SK-N-SH (cell line): ENCODE results near the gene MN1. TPM values are rescaled to one million over a fixed set of nuclear protein-coding genes. Genes with fewer than 3 reads are reported as not detected.

Experiments
- CTCF ChIA-PET: fragments of 300-600, 350-600 bp; formaldehyde crosslinking; extraction: SDS; loops from one replicate; lab custom pipeline; 2021; lab: Yijun Ruan, JAX
- POLR2A ChIA-PET: fragments of 350-600 bp; sonication (Branson Sonifier 250); formaldehyde crosslinking; extraction: SDS; loops from one replicate; lab custom pipeline; 2020; ENCODE audit warnings: antibody characterized with exemption, inconsistent platforms; lab: Yijun Ruan, JAX
- DNase-seq: peaks from one replicate; pipeline ENCODE4 v3.0.0; 2012
- H2AFZ ChIP-seq: fragments of 200-600 bp; sonication (generic); 2 replicates; pipeline ENCODE4 v1.8.1; 2016; ENCODE audit warnings: antibody characterized with exemption, mild to moderate bottlenecking, low read depth
- H3F3A ChIP-seq: fragments of 200-600 bp; sonication (generic); replicated peaks from 2 replicates; pipeline ENCODE3; 2016; ENCODE audit warnings: antibody characterized with exemption, mild to moderate bottlenecking; ENCODE audit not compliant: insufficient read depth
- H3K27ac ChIP-seq, 2 experiments: fragments of 200-500 bp in 1 of 2; fragments of 200-600 bp in 1 of 2; sonication (Bioruptor generic) in 1 of 2; sonication (generic), shearing (Covaris generic) in 1 of 2; 2 replicates each; pipeline versions ENCODE4 v1.5.1 to v1.6.1; 2014 to 2016; ENCODE audit warnings: low read depth in 2 of 2, inconsistent platforms in 1 of 2, low read length in 1 of 2, mild to moderate bottlenecking in 1 of 2, mixed read lengths in 1 of 2
- H3K27me3 ChIP-seq: fragments of 200-600 bp; sonication (generic), shearing (Covaris generic); 2 replicates; pipeline ENCODE4 v1.6.1; 2016; ENCODE audit warnings: mixed run types; ENCODE audit not compliant: insufficient read depth
- H3K36me3 ChIP-seq, 2 experiments: fragments of 200-500 bp in 1 of 2; fragments of 200-600 bp in 1 of 2; sonication (Bioruptor generic) in 1 of 2; sonication (generic) in 1 of 2; replicated peaks in 1 of 2; 2 replicates each; pipeline versions ENCODE3 to v1.5.1; 2014 to 2016; ENCODE audit warnings: low read length in 1 of 2, mild to moderate bottlenecking in 1 of 2; ENCODE audit not compliant: insufficient read depth in 2 of 2, control insufficient read depth in 1 of 2
- H3K4me1 ChIP-seq, 2 experiments: fragments of 200-500 bp in 1 of 2; fragments of 200-600 bp in 1 of 2; sonication (Bioruptor generic) in 1 of 2; sonication (generic), shearing (Covaris generic) in 1 of 2; 2 replicates each; pipeline versions ENCODE4 v1.5.1 to v1.6.1; 2014 to 2016; ENCODE audit warnings: low read depth in 1 of 2, low read length in 1 of 2, mixed run types in 1 of 2; ENCODE audit not compliant: insufficient read depth in 2 of 2, control insufficient read depth in 1 of 2
- H3K4me2 ChIP-seq: fragments of 200-600 bp; sonication (generic), shearing (Covaris generic); 2 replicates; pipeline ENCODE4 v1.6.1; 2017; ENCODE audit warnings: mixed run types
- H3K4me3 ChIP-seq, 2 experiments: fragments of 200-500 bp in 1 of 2; fragments of 200-600 bp in 1 of 2; sonication (Bioruptor generic) in 1 of 2; sonication (generic), shearing (Covaris generic) in 1 of 2; 2 replicates each; pipeline versions ENCODE4 v1.5.1 to v1.8.1; 2014 to 2016; ENCODE audit warnings: low read depth in 2 of 2, inconsistent platforms in 1 of 2, low read length in 1 of 2, mild to moderate bottlenecking in 1 of 2, mixed read lengths in 1 of 2, moderate library complexity in 1 of 2
- H3K79me2 ChIP-seq: fragments of 200-600 bp; sonication (generic); 2 replicates; pipeline ENCODE4 v1.8.1; 2017; ENCODE audit warnings: mild to moderate bottlenecking; ENCODE audit not compliant: insufficient read depth
- H3K9ac ChIP-seq: fragments of 200-600 bp; sonication (generic); 2 replicates; pipeline ENCODE4 v1.6.1; 2017; ENCODE audit warnings: mixed run types
- H3K9me2 ChIP-seq: fragments of 200-600 bp; sonication (generic); 2 replicates; pipeline ENCODE4 v1.6.1; 2017; ENCODE audit warnings: mixed run types
- H3K9me3 ChIP-seq: fragments of 200-600 bp; sonication (generic); 2 replicates; pipeline ENCODE4 v1.6.1; 2017; ENCODE audit warnings: mixed run types, mild to moderate bottlenecking, moderate library complexity
- H4K20me1 ChIP-seq: fragments of 200-600 bp; sonication (generic); 2 replicates; pipeline ENCODE4 v1.6.1; 2017; ENCODE audit warnings: mild to moderate bottlenecking, mixed run types; ENCODE audit not compliant: insufficient read depth
- EZH2phosphoT487 ChIP-seq: fragments of 200-600 bp; sonication (generic); IDR thresholded peaks from 2 replicates; pipeline ENCODE4 v1.6.1; 2017; ENCODE audit warnings: low read depth, mixed run types, mild to moderate bottlenecking, antibody characterized with exemption, moderate library complexity, borderline replicate concordance
- JUND ChIP-seq: IDR thresholded peaks from 2 replicates; pipeline ENCODE4 v1.4.0; 2012
- MXI1 ChIP-seq: IDR thresholded peaks from 2 replicates; pipeline ENCODE4 v1.6.1; 2012; ENCODE audit warnings: mild to moderate bottlenecking, low read depth, low read length, improper control_type of control experiment
- NFIC ChIP-seq: IDR thresholded peaks from 2 replicates; pipeline ENCODE4 v1.4.0; 2012; ENCODE audit warnings: borderline replicate concordance
- NRF1 ChIP-seq: IDR thresholded peaks from 2 replicates; pipeline ENCODE4 v1.6.1; 2012; ENCODE audit warnings: low read depth, mild to moderate bottlenecking, low read length
- POLR2AphosphoS5 ChIP-seq: IDR thresholded peaks from 2 replicates; pipeline ENCODE4 v1.6.1; 2012; ENCODE audit warnings: low read depth, low read length
- RAD21 ChIP-seq: IDR thresholded peaks from 2 replicates; pipeline ENCODE4 v1.6.1; 2012; ENCODE audit warnings: mild to moderate bottlenecking, low read length
- RCOR1 ChIP-seq: fragments of 150-350 bp; IDR thresholded peaks from 2 replicates; pipeline ENCODE4 v1.6.1; 2017; ENCODE audit warnings: antibody characterized with exemption, low read length
- RFX5 ChIP-seq: IDR thresholded peaks from 2 replicates; pipeline ENCODE4 v1.6.1; 2012; ENCODE audit warnings: mild to moderate bottlenecking, improper control_type of control experiment, low read length
- TCF12 ChIP-seq: IDR thresholded peaks from 2 replicates; pipeline ENCODE4 v1.4.0; 2012
- TEAD4 ChIP-seq: IDR thresholded peaks from 2 replicates; pipeline ENCODE4 v1.4.0; 2012; ENCODE audit warnings: mild to moderate bottlenecking, borderline replicate concordance; ENCODE audit not compliant: insufficient read depth
- WGBS: methylation state at CpG from one replicate; pipeline ENCODE4 v1.1.6; 2017; ENCODE audit warnings: low lambda C conversion rate; 5-methylcytosine and 5-hydroxymethylcytosine counted together
- polyA plus RNA-seq, 3 experiments: library from polyadenylated mRNA; depleted of rRNA; stranded (reverse); fragments of >200 nt; gene quantifications; 2 replicates each; pipeline ENCODE4 v1.2.3, GENCODE V29; 2012
- TF ChIP-seq, protein P1 (sequence below): IDR thresholded peaks from 2 replicates; pipeline ENCODE4 v1.4.0; 2012; ENCODE audit warnings: low read depth
- TF ChIP-seq, protein P2 (sequence below): fragments of 200-600 bp; sonication (generic); IDR thresholded peaks from 2 replicates; pipeline ENCODE4 v1.6.1; 2017; ENCODE audit warnings: antibody characterized with exemption, mild to moderate bottlenecking, moderate library complexity

The MN1 gene
- polyA plus RNA-seq, 1 of the 3 experiments (the other 2 are of a cell fraction) = 0.20 TPM

DNA sequence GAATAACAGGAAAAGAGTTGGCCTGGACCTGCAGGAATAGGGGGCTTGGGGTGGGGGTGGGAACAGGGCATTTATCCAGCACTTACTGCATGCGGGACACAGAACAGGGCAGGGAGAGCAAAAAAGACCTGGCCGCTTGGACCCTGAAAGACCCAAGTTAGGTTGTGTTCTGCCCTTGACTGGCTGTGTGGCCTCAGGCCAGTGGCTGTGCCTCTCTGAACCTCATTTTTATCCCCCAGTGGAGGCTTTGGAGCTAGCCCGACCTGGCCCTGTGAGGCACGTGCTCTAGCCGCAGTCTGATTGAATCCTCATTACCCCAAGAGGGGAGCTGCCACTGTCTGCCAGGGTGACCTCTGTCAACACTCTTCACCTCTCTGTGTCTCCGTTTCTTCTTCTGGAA is 68.7 kb downstream of the MN1 start:
- POLR2A ChIA-PET = no interaction called here

DNA sequence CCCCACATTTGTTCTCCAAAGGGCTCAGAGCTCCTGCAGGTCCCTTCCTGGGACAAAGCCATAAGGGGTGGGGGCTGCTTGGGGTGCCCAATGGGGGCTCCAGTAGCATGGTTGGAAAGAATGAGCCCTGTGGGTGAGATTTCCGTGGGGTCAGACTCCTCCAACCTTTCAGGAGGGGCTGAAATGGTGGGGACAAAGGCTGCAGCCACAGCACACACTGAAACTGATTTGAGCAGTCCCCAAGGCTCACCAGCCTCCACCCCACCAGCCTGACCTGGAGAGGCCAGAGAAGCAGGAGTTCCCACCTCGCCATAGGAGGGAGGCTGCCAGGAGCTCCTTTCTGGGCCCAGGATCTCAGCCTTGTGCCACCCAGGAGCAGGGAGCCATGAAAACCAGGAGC is 69.2 kb downstream of the MN1 start:
- DNase-seq = no peak
- H3K4me3 ChIP-seq = no peak overlapping the region
- peaks cover 10% of the 10 kb centered on the region; the same call in 1 of the 2 replicates for H3K27me3 ChIP-seq
- H3K9ac ChIP-seq = no peak overlapping the region
- no peaks in the 10 kb centered on the region for H3F3A ChIP-seq
- ChIA-PET CTCF (no interaction called here), POLR2A (no interaction called here)
- H3K9me2 ChIP-seq = no peaks in the 10 kb centered on the region
- WGBS = 71% methylated on average over 2 of the region's 2 CpGs
- no peak overlapping the region for H3K4me2 ChIP-seq
- H3K9me3 ChIP-seq = no peaks in the 10 kb centered on the region
- no peak overlapping the region for H3K27ac ChIP-seq
- no peaks in the 10 kb centered on the region for H3K36me3 ChIP-seq
- no peaks in the 10 kb centered on the region for H4K20me1 ChIP-seq
- H2AFZ ChIP-seq = no peak overlapping the region
- TF ChIP-seq JUND (no peak), TEAD4 (no peak), POLR2AphosphoS5 (no peak), TCF12 (no peak)
- TF ChIP-seq, all 33 proteins: peak for 0
- Histone ChIP-seq H3K4me1 (0 out of 4 replicates have a peak, but pooled peaks cover 0 to 1% of the 10 kb centered on the region in 2 experiments), H3K79me2 (no peaks in the 10 kb centered on the region)

More for the DNA sequence above, 68.7 kb downstream of the MN1 start:
- H4K20me1 ChIP-seq = no peaks in the 10 kb centered on the region
- WGBS = 87% methylated on average over 3 of the region's 6 CpGs
- no peaks in the 10 kb centered on the region for H3K79me2 ChIP-seq
- H2AFZ ChIP-seq = no peak overlapping the region
- no peaks in the 10 kb centered on the region for H3K9me2 ChIP-seq
- no peaks in the 10 kb centered on the region for H3K9me3 ChIP-seq
- CTCF ChIA-PET = no interaction called here
- no peak overlapping the region for H3K4me3 ChIP-seq
- TF ChIP-seq TEAD4 (no peak), RFX5 (no peak), NFIC (no peak), EZH2phosphoT487 (no peak), MXI1 (no peak), NRF1 (no peak)
- TF ChIP-seq, protein P1, sequence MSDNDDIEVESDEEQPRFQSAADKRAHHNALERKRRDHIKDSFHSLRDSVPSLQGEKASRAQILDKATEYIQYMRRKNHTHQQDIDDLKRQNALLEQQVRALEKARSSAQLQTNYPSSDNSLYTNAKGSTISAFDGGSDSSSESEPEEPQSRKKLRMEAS = no peak
- H3K27me3 ChIP-seq = peaks cover 10% of the 10 kb centered on the region; the same call in 1 of the 2 replicates
- H3K27ac ChIP-seq = no peak overlapping the region
- no peaks in the 10 kb centered on the region for H3K36me3 ChIP-seq
- no peak overlapping the region for H3K9ac ChIP-seq
- DNase-seq = no peak
- no peaks in the 10 kb centered on the region for H3F3A ChIP-seq
- no peaks in the 10 kb centered on the region for H3K4me1 ChIP-seq
- H3K4me2 ChIP-seq = no peak overlapping the region

DNA sequence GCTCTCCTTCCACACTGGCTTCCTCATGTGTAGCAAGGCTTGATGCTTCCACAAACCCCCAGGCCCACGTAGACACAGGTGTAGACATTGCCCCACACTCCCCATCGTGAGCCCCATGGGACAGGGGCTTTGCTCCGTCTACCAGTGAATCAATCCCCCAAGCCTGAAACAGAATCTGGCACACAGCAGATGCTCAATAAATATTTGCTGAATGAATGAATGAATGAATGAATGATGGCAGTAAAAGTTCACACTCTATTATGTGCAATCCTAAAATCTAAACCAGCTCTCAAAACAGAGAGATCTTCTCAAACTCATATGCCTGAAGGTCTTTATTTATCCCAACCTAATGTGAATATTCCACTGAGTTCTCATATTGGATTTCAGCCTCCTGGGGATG is 69.9 kb downstream of the MN1 start:
- WGBS = 63% methylated on average over 3 of the region's 3 CpGs
- TF ChIP-seq RCOR1 (no peak), RFX5 (no peak), RAD21 (no peak)
- TF ChIP-seq, protein P2, sequence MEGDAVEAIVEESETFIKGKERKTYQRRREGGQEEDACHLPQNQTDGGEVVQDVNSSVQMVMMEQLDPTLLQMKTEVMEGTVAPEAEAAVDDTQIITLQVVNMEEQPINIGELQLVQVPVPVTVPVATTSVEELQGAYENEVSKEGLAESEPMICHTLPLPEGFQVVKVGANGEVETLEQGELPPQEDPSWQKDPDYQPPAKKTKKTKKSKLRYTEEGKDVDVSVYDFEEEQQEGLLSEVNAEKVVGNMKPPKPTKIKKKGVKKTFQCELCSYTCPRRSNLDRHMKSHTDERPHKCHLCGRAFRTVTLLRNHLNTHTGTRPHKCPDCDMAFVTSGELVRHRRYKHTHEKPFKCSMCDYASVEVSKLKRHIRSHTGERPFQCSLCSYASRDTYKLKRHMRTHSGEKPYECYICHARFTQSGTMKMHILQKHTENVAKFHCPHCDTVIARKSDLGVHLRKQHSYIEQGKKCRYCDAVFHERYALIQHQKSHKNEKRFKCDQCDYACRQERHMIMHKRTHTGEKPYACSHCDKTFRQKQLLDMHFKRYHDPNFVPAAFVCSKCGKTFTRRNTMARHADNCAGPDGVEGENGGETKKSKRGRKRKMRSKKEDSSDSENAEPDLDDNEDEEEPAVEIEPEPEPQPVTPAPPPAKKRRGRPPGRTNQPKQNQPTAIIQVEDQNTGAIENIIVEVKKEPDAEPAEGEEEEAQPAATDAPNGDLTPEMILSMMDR = no peak
- Histone ChIP-seq H3K9me2 (no peaks in the 10 kb centered on the region), H3F3A (no peaks in the 10 kb centered on the region), H3K36me3 (no peaks in the 10 kb centered on the region), H3K9ac (no peak overlapping the region), H3K79me2 (no peaks in the 10 kb centered on the region), H3K4me3 (no peak overlapping the region), H2AFZ (no peak overlapping the region), H3K27me3 (peaks cover 10% of the 10 kb centered on the region; the same call in 1 of the 2 replicates), H3K4me2 (no peak overlapping the region), H3K9me3 (no peaks in the 10 kb centered on the region), H3K27ac (no peak overlapping the region), H4K20me1 (no peaks in the 10 kb centered on the region), H3K4me1 (peaks cover 0 to 9% of the 10 kb centered on the region in 2 experiments; a peak in 1 of 4 replicates)
- no peak for DNase-seq
- CTCF ChIA-PET = no interaction called here
- POLR2A ChIA-PET = no interaction called here
